GM23338 (cell line): ENCODE results near the gene MICALL1. TPM values are rescaled to one million over a fixed set of nuclear protein-coding genes. Genes with fewer than 3 reads are reported as not detected.
"Not testable (repeated sequence)": the region's sequence is repeated elsewhere in the genome, so short reads cannot be mapped to it uniquely, and the experiment has no call there.

Source experiments
- ATAC-seq: fragments of 200-7000 bp; cut with Tn5 transposase; 3 replicates; pipeline ENCODE4 v1.9.1; 2020
- DNase-seq: peaks from one replicate; pipeline ENCODE4 v3.0.0-alpha.2; 2015; ENCODE audit warnings: low spot score
- H2AFZ ChIP-seq: fragments of 200-600 bp; sonication (generic); 2 replicates; pipeline ENCODE4 v1.8.0; 2016; ENCODE audit warnings: antibody characterized with exemption, mild to moderate bottlenecking, moderate library complexity
- H3F3A ChIP-seq: fragments of 200-600 bp; sonication (generic); replicated peaks from 2 replicates; pipeline ENCODE4 v1.8.0; 2017; ENCODE audit warnings: antibody characterized with exemption, mixed run types, low read depth
- H3K27ac ChIP-seq: fragments of 200-600 bp; sonication (generic); 2 replicates; pipeline ENCODE4 v1.6.1; 2016; ENCODE audit warnings: low read depth
- H3K27me3 ChIP-seq: fragments of 200-600 bp; sonication (generic); 2 replicates; pipeline ENCODE4 v1.8.0; 2016; ENCODE audit warnings: mild to moderate bottlenecking, mixed run types, moderate library complexity; ENCODE audit not compliant: insufficient read depth
- H3K36me3 ChIP-seq: fragments of 200-600 bp; sonication (generic); 2 replicates; pipeline ENCODE4 v1.8.0; 2016; ENCODE audit warnings: mild to moderate bottlenecking; ENCODE audit not compliant: insufficient read depth
- H3K4me1 ChIP-seq: fragments of 200-600 bp; sonication (generic); 2 replicates; pipeline ENCODE4 v1.8.0; 2016; ENCODE audit warnings: mild to moderate bottlenecking, moderate library complexity; ENCODE audit not compliant: insufficient read depth
- H3K4me2 ChIP-seq: fragments of 200-600 bp; sonication (generic); 2 replicates; pipeline ENCODE4 v1.7.1; 2017; ENCODE audit warnings: mixed run types
- H3K4me3 ChIP-seq: fragments of 200-600 bp; sonication (generic); 2 replicates; pipeline ENCODE4 v1.6.1; 2016; ENCODE audit warnings: mixed run types
- H3K79me2 ChIP-seq: fragments of 200-600 bp; sonication (generic); replicated peaks from 2 replicates; pipeline ENCODE4 v1.8.0; 2017; ENCODE audit warnings: mild to moderate bottlenecking; ENCODE audit not compliant: insufficient read depth
- H3K9me2 ChIP-seq: fragments of 200-600 bp; sonication (generic); 2 replicates; pipeline ENCODE4 v1.8.0; 2017; ENCODE audit not compliant: insufficient read depth
- H4K20me1 ChIP-seq: fragments of 200-600 bp; sonication (generic); replicated peaks from 2 replicates; pipeline ENCODE4 v1.8.0; 2017; ENCODE audit warnings: mild to moderate bottlenecking; ENCODE audit not compliant: insufficient read depth
- H3K27ac Mint-ChIP-seq: 2 replicates; pipeline ENCODE4 v1.8.0; 2020; ENCODE audit warnings: inconsistent platforms, mild to moderate bottlenecking, moderate library complexity, mixed read lengths
- H3K27me3 Mint-ChIP-seq: 3 replicates; pipeline ENCODE4 v1.8.0; 2022; ENCODE audit warnings: low read depth, mild to moderate bottlenecking, moderate library complexity, mixed read lengths, inconsistent platforms; ENCODE audit not compliant: insufficient read depth, poor library complexity
- H3K36me3 Mint-ChIP-seq: 3 replicates; pipeline ENCODE4 v1.8.0; 2021; ENCODE audit warnings: low read depth, mild to moderate bottlenecking, inconsistent platforms, moderate library complexity, mixed read lengths
- H3K4me1 Mint-ChIP-seq: 3 replicates; pipeline ENCODE4 v1.8.0; 2020; ENCODE audit warnings: mild to moderate bottlenecking, inconsistent platforms, mixed read lengths
- H3K4me3 Mint-ChIP-seq: 3 replicates; pipeline ENCODE4 v1.8.0; 2021; ENCODE audit warnings: moderate library complexity, mild to moderate bottlenecking, inconsistent platforms, mixed read lengths
- H3K9me3 Mint-ChIP-seq: 3 replicates; pipeline ENCODE4 v1.8.0; 2020; ENCODE audit warnings: moderate library complexity, mild to moderate bottlenecking, inconsistent platforms, mixed read lengths
- CREB1 ChIP-seq: fragments of 250-450 bp; sonication (Bioruptor Pico); IDR thresholded peaks from 2 replicates; pipeline ENCODE4 v1.5.0; 2020; ENCODE audit warnings: low read depth, mild to moderate bottlenecking, moderate library complexity
- EZH2 ChIP-seq: fragments of 200-600 bp; sonication (generic); IDR thresholded peaks from one replicate; pipeline ENCODE4 v1.8.0; 2017; ENCODE audit warnings: antibody characterized with exemption, mild to moderate bottlenecking, low read depth; ENCODE audit not compliant: unreplicated experiment
- JUNB ChIP-seq: IDR thresholded peaks from one replicate; pipeline ENCODE4 v1.6.1; 2016; ENCODE audit warnings: antibody characterized with exemption; ENCODE audit not compliant: unreplicated experiment
- NANOG ChIP-seq: IDR thresholded peaks from 2 replicates; pipeline ENCODE4 v1.6.1; 2016; ENCODE audit warnings: antibody characterized with exemption, borderline replicate concordance
- POLR2AphosphoS5 ChIP-seq: IDR thresholded peaks from 2 replicates; pipeline ENCODE4 v1.6.1; 2016; ENCODE audit warnings: antibody characterized with exemption, low read depth
- STAT1 ChIP-seq: IDR thresholded peaks from one replicate; pipeline ENCODE4 v1.6.1; 2016; ENCODE audit warnings: antibody characterized with exemption; ENCODE audit not compliant: unreplicated experiment
- ZNF114 ChIP-seq: fragments of 250-450 bp; sonication (Bioruptor Pico); IDR thresholded peaks from 2 replicates; pipeline ENCODE4 v1.5.0; 2020; ENCODE audit warnings: mild to moderate bottlenecking, moderate library complexity
- ZNF331 ChIP-seq: fragments of 250-450 bp; sonication (Bioruptor Pico); IDR thresholded peaks from 2 replicates; pipeline ENCODE4 v1.5.0; 2020; ENCODE audit warnings: low read depth, mild to moderate bottlenecking, moderate library complexity
- polyA plus RNA-seq: library from polyadenylated mRNA; unstranded; fragments of >200 nt; fragmentation: Nextera tagmentation; extraction: Ambion mirVana; gene quantifications from 2 replicates; pipeline ENCODE4 v1.2.1, GENCODE V29; 2016
- total RNA-seq: library from RNA; depleted of rRNA; stranded (reverse); fragments of >200 nt; shearing (Covaris generic); gene quantifications from 2 replicates; pipeline ENCODE4 v1.2.3, GENCODE V29; 2014
- TF ChIP-seq, protein P1 (sequence below): IDR thresholded peaks from 2 replicates; pipeline ENCODE4 v1.6.1; 2016; ENCODE audit warnings: antibody characterized with exemption
- TF ChIP-seq, protein P2 (sequence below): IDR thresholded peaks from one replicate; pipeline ENCODE4 v1.6.1; 2018; ENCODE audit warnings: antibody characterized with exemption; ENCODE audit not compliant: unreplicated experiment

MICALL1 gene
- total and polyA plus RNA-seq, 2 experiments from 2014 or later = 5.9 to 33.1 TPM

DNA sequence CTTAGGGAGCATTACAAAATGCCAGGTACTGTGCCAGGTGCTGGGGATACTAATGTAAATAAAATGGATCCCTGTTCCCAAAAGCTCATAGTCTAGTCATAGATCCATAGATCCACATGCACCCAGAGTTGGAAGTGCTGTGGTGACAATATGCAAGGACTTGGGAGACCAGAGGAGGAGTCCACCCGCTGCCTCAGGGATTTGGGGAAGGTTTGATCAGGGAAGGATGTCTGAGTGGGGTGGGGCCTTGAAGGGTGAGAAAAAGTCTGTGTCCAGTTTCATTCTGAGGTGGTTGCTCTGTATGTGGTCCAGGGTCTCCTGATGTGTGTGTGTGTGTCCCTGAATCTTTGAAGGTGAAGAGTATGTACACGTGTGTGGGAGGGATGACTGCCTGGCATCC, 69.1 kb downstream of the MICALL1 start:
- H3K36me3 ChIP-seq = no peaks in the 10 kb centered on the region

DNA sequence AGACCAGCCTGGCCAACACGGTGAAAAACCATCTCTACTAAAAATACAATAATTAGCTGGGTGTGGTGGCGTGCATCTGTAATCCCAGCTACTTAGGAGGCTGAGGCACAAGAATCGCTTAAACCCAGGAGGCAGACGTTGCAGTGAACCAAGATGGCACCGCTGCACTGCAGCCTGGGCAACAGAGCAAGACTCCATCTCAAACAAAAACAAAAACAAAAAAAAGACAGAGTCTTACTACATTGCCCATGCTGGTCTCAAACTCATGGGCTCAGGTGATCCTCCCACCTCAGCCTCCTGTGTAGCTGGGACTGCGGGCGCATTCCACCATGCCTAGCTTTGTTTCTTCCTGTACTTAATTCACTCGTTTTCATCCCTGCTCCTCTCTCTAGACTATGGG, 69.9 kb downstream of the MICALL1 start:
- DNase-seq, H3K27ac ChIP-seq, H3K4me2 ChIP-seq, H3K27ac Mint-ChIP-seq, H3K9me3 Mint-ChIP-seq, H3K36me3 ChIP-seq, H4K20me1 ChIP-seq, H2AFZ ChIP-seq, H3K4me3 ChIP-seq, H3K27me3 Mint-ChIP-seq, H3F3A ChIP-seq, H3K27me3 ChIP-seq, H3K4me3 Mint-ChIP-seq, H3K9me2 ChIP-seq, H3K79me2 ChIP-seq, H3K36me3 Mint-ChIP-seq, ATAC-seq: not testable (repeated sequence)
- H3K4me1 Mint-ChIP-seq = peaks cover 19% of the 10 kb centered on the region
- peaks cover 13% of the 10 kb centered on the region for H3K4me1 ChIP-seq

More for the DNA sequence above, 69.1 kb downstream of the MICALL1 start:
- Mint-ChIP-seq H3K36me3 (no peaks in the 10 kb centered on the region), H3K4me1 (peaks cover 22% of the 10 kb centered on the region), H3K27me3 (peaks cover 14% of the 10 kb centered on the region), H3K4me3 (no peak overlapping the region), H3K9me3 (no peaks in the 10 kb centered on the region; the same call in 2 of the 3 replicates), H3K27ac (peak overlapping the region; percentile 28; the same call in 1 of the 2 replicates)
- Histone ChIP-seq H2AFZ (no peak overlapping the region), H3K4me2 (no peak overlapping the region), H3F3A (peaks cover 4% of the 10 kb centered on the region; the same call in 1 of the 2 replicates), H3K27me3 (no peaks in the 10 kb centered on the region), H3K27ac (no peak overlapping the region), H3K4me3 (no peak overlapping the region), H3K79me2 (no peaks in the 10 kb centered on the region), H3K4me1 (peaks cover 17% of the 10 kb centered on the region), H3K9me2 (no peaks in the 10 kb centered on the region), H4K20me1 (peaks cover 8% of the 10 kb centered on the region; the same call in 1 of the 2 replicates)
- ATAC-seq (no peak), DNase-seq (no peak)
- TF ChIP-seq EZH2 (no peak), STAT1 (no peak), JUNB (no peak), CREB1 (CRISPR knock-in tag) (no peak)

DNA sequence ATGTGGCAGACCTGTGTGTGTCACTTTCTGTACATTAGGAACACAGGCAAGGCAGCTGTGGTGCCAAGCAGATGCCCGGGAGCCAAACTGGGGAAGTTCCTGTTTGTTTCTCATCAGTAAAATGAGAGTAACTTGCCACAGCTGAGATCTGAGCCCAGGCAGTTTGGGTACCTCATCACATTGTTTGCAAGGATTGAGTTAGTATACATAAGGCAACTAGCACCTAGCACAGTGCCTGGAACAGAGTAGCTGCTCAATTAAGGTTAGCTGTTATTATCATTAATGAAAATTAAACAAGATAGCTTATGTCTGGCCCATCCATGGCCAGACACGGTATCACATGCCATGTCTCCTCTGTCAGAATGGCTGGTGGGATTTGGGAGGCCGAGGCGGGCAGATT, 70.5 kb downstream of the MICALL1 start:
- TF ChIP-seq CREB1 (CRISPR knock-in tag) = no peak
- TF ChIP-seq ZNF114 = no peak
- TF ChIP-seq, protein P1, sequence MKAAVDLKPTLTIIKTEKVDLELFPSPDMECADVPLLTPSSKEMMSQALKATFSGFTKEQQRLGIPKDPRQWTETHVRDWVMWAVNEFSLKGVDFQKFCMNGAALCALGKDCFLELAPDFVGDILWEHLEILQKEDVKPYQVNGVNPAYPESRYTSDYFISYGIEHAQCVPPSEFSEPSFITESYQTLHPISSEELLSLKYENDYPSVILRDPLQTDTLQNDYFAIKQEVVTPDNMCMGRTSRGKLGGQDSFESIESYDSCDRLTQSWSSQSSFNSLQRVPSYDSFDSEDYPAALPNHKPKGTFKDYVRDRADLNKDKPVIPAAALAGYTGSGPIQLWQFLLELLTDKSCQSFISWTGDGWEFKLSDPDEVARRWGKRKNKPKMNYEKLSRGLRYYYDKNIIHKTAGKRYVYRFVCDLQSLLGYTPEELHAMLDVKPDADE = no peak
- no peak for TF ChIP-seq EZH2
- no peak for TF ChIP-seq POLR2AphosphoS5
- TF ChIP-seq, protein P2, sequence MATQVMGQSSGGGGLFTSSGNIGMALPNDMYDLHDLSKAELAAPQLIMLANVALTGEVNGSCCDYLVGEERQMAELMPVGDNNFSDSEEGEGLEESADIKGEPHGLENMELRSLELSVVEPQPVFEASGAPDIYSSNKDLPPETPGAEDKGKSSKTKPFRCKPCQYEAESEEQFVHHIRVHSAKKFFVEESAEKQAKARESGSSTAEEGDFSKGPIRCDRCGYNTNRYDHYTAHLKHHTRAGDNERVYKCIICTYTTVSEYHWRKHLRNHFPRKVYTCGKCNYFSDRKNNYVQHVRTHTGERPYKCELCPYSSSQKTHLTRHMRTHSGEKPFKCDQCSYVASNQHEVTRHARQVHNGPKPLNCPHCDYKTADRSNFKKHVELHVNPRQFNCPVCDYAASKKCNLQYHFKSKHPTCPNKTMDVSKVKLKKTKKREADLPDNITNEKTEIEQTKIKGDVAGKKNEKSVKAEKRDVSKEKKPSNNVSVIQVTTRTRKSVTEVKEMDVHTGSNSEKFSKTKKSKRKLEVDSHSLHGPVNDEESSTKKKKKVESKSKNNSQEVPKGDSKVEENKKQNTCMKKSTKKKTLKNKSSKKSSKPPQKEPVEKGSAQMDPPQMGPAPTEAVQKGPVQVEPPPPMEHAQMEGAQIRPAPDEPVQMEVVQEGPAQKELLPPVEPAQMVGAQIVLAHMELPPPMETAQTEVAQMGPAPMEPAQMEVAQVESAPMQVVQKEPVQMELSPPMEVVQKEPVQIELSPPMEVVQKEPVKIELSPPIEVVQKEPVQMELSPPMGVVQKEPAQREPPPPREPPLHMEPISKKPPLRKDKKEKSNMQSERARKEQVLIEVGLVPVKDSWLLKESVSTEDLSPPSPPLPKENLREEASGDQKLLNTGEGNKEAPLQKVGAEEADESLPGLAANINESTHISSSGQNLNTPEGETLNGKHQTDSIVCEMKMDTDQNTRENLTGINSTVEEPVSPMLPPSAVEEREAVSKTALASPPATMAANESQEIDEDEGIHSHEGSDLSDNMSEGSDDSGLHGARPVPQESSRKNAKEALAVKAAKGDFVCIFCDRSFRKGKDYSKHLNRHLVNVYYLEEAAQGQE = no peak
- no peak for TF ChIP-seq STAT1
- no peak for TF ChIP-seq ZNF331
- no peak for TF ChIP-seq JUNB
- TF ChIP-seq NANOG = no peak
- no peak overlapping the region for H3K27ac Mint-ChIP-seq
- Histone ChIP-seq H3K4me1 (peaks cover 7% of the 10 kb centered on the region), H3K27ac (no peak overlapping the region), H3F3A (peaks cover 2% of the 10 kb centered on the region; the same call in 1 of the 2 replicates), H3K79me2 (no peaks in the 10 kb centered on the region), H3K4me3 (no peak overlapping the region), H4K20me1 (no peaks in the 10 kb centered on the region; the same call in 1 of the 2 replicates), H3K4me2 (no peak overlapping the region), H3K27me3 (no peaks in the 10 kb centered on the region), H3K9me2 (no peaks in the 10 kb centered on the region), H3K36me3 (no peaks in the 10 kb centered on the region), H2AFZ (no peak overlapping the region)
- ATAC-seq (no peak), DNase-seq (no peak)
- no peaks in the 10 kb centered on the region; the same call in 2 of the 3 replicates for H3K9me3 Mint-ChIP-seq
- H3K27me3 Mint-ChIP-seq = peaks cover 10% of the 10 kb centered on the region
- H3K4me3 Mint-ChIP-seq = no peak overlapping the region
- H3K36me3 Mint-ChIP-seq = no peaks in the 10 kb centered on the region
- H3K4me1 Mint-ChIP-seq = peaks cover 14% of the 10 kb centered on the region
